Amygdala (tissue), 56 donors: ENCODE results near the gene ADGRG3.
"Not testable (repeated sequence)": the region's sequence is repeated elsewhere in the genome, so short reads cannot be mapped to it uniquely, and the experiment has no call there.

Experiments
- DNase-seq, 56 donors: peaks; one replicate each; lab custom pipeline; 2025; lab: John Stamatoyannopoulos, UW

ADGRG3 gene

DNA sequence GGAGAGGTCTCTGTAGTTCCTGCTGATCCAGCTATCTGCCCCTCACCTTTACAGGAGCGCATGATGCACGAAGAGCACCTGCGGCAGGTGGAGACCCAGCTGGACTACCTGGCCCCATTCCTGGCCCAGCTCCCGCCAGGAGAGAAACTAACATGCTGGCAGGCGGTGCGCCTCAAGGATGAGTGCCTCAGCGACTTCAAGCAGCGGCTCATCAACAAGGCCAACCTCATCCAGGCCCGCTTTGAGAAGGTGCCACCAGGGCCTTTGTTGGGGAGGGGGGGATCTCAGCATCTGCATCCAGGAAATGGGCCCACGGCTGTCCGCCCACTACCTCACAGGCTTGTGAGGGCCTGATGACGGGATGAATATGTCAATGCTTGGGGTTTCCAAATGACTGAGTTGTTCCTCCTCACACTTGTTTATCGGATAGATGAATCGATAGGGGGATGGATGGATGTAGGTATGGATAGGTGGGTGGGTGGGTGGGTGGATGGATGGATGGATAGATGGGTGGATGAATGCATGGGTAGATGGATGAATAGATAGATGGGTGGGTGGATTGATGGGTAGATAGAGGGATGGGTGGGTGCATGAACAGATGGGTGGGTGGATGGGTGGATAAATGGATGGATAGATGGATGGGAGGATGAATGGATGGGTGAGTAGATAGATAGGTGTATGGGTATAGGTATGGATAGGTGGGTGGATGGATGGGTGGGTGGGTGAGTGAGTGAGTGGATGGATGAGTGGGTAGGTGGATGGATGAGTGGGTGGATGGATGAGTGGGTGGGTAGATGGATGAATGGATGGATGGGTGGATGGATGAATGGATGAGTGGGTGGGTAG lies 60.5 kb downstream of the ADGRG3 start:
- DNase-seq = no peak

DNA sequence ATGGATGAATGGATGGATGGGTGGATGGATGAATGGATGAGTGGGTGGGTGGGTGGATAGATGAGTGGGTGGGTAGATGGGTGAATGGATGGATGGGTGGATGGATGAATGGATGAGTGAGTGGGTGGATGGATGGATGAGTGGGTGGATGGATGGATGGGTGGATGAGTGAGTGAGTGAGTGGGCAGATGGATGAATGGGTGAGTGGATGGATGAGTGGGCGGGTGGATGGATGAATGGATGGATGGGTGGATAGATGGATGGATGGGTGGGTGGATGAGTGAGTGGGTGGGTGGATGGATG lies 61.0 kb downstream of the ADGRG3 start:
- DNase-seq = no peak

DNA sequence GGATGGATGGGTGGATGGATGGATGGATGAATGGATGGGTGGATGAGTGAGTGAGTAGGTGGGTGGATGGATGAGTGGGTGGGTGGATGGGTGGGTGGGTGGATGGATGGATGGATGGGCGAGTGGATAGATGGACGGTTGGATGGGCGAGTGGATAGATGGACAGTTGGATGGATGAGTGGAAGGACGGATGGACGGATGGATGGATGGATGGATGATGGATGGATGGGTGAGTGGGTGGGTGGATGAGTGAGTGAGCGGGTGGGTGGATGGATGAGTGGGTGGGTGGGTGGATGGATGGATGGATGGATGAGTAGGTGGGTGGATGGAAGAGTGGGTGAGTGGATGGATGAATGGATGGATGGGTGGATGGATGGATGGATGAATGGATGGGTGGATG lies 61.7 kb downstream of the ADGRG3 start:
- DNase-seq = not testable (repeated sequence)

DNA sequence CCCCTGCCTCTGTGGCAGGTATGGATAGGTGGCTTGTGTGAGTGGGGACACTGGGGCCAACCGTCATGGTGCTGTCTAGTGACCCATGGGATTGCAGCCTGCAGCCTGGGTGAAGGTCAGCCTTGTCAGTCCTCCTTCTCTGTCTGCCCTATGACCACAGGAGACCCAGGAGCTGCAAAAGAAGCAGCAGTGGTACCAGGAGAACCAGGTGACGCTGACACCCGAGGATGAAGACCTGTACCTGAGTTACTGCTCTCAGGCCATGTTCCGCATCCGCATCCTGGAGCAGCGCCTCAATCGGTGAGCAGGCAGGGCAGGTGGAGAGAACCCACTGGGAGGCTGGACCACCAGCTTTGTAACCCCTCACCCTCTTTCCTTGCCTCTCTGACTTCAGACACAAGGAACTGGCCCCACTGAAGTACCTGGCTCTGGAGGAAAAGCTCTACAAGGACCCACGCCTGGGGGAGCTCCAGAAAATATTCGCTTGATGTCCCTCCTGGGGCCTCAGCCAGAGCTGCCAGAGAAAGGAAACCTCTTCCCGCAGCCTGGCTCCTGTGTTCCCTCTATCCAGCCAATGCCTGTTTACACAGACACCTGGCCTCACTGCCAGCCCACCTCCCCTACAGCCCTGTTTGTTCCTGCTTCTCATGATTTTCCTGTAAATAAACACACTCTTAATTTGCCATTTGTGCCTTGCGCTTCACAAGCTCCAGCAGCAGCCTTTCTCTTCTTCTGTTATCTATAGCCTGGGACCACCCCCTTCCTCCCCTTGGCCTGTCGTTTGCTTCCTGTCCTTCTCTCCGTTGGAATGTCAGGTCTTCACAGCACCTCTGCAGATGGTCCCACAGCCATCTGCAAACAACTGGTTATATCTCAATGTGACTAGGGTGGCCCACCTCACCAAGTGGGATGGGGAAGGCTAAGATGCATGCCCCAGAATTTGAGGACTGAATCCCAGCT lies 62.9 kb downstream of the ADGRG3 start:
- no peak for DNase-seq

DNA sequence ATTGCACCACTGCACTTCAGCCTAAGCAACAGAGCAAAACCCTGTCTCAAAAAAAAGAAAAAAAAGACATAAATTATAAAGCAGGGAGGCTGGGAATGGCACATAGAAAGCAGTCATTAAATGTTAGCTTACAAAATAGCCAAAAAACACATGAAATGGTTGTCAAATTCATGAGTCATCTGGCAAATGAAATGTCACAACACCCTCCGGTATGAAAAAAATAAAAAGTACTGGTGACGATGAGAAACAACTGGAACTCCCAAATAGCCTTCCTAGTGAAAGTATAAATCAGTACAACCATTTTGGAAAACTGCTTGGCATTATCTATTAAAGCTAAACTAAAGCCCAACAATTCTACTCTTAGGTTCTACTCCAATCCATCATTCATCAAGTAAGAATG lies 63.9 kb downstream of the ADGRG3 start:
- no peak for DNase-seq

DNA sequence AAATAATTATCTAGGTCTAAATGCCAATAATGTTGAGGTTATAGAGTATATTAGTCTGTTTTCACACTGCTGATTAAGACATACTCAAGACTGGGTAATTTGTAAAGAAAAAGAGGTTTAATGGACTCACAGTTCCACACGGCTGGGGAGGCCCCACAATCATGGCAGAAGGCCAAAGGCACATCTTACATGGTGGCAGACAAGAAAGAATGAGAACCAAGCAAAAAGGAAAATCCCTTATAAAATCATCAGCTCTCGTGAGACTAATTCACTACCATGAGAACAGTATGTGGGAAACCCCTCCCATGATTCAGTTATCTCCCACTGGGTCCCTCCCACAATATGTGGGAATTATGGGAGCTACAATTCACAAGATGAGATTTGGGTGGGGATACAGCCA lies 64.6 kb downstream of the ADGRG3 start:
- no peak for DNase-seq

DNA sequence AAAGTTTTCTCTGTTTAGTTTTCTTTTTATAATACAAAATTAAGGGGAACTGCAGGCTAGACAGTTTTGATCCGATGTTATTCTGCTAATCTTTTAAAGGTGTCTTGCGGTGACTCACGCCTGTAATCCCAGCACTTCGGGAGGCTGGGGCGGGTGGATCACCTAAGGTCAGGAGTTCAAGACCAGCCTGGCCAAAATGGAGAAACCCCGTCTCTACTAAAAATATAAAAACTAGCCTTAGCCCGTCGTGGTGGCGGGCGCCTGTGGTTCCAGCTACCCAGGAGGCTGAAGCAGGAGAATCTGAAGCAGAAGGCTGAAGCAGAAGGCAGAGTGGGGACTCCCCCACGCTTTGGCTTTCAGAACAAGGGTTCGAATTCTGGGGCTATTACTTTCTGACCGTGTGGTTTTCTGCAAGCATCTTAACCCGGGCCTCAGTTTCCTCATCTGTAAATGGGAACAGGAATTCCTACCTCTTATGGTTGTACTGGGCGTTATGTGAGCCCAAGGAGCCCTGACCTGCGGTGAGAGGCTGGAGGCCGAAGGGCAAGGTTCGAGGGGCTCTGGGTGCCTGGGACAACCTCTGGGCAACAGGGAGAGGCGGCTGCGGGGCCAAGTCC lies 66.3 kb downstream of the ADGRG3 start:
- no peak for DNase-seq

DNA sequence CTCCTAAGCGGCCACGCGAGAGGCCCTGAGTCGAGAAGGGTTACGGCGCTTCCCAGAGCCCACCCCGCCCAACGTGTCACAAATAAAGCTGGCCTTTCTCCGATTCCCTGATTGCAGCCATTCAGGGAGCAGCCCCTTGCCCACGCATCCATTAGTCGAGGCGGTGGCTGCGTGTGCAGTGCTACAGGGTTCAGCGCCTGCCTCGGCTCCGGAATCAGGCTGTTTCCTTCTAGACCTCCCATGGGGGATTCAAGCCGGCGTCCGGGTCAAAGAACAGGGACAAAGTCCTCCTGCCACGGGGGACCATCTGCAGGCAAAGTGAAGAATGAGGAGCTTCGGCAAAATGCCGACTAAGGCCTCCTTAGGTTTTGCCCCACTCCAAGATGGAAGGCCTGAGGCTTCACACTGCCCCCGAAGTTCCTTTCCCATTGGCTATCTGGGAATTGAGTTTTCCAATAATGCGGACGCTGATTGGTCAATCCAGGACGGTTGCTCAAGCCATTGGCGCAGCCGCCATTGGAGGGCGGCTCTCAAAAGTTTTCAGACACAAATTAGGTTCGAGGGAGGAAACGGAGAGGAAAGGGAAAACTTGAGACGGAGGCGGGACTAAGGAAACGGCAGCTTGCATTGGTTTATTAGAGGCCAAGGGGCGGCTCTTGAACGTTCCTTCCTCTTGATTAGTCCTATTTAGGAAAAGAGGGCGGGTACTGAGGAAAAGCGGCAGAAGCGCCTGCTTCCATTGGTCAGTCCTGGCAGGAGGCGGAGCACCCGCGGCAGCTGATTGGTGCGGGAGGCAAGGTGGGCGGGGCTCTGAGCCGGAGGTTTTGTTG lies 67.0 kb downstream of the ADGRG3 start:
- peak; percentile 92 to 100 (median 99) for DNase-seq

DNA sequence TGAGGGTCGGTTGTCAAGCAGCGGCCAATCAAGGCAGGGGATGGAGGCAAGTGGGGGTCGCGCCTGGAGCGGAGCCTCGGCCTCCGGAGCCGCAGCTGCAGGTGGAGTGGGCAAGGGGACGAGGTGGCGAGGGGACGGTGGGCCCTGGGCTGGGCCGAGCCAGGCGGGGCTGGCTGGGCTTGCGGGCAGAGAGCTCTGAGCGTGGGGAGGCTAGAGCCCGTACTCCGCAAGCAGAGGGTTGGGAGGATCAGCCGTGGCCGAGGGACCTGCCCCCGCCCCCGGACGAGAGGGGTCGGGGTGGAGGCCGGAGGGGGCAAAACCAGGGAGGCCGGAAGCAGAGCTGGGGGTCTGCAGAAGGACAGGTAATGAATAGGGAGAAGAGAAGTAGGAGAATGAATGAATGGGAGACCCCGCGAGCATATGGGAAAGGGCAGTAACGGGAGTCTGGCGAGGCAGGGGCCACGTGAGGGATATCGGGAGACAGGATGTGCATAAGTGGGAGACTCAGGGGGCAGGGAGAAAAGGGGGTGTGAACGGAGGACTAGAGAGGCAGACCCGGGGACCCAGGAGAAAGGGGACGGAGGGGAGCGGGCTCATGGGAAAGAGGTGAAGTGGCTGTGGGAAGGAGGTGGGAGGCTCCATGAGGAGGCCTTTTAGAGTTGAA lies 67.8 kb downstream of the ADGRG3 start, which contains the start of gene KATNB1:
Gene KATNB1 (plus strand): TSS at position 16 of the 664 bp plus-strand sequence. CDS start 1,474 bp downstream, outside the sequence.
- DNase-seq = no peak

DNA sequence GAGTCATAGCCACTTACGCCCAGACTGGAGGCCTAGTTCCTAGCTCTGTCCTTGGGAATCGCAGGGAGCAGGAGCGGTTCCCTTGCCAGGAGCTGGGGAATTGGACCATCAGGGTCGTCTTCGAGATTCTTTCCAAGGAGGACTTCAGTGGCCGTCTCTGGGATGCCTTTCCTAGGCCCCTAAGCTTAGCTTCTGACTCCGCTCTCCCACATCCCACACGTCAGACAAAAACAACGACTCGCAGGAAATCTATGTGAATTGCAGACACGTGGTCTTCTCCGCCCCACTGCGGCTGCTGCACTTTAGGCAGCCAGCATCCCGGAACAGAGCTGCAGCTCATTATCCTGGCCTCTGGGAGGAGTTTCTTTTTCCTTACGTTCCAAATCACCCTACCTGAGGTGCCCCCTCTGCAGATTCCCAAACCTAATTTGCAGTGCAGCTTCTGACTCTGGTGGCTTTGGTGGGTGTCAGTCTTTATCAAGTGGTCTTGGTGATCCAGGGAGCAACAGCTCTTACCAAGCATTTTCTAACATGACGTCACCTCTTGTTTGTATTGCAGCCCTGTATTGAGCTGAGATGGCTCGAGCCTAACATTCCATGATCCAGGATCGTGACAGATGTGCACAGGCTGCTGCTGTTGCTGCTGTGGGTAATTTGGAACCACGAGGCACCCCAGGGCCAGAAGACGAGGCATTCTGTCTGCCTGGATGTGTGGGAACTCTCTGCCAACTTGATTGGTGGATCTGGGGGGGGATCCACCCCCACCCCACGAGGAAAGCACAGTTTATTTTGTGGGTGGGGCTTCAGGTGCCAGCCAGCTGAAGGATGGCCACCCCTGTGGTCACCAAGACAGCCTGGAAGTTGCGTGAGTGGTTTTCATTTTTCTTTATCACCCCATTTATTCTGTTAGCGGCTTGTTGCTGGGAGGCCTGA lies 68.6 kb downstream of the ADGRG3 start:
- DNase-seq = peak in 31 of 56 donors; percentile 10 to 63 (median 31)

DNA sequence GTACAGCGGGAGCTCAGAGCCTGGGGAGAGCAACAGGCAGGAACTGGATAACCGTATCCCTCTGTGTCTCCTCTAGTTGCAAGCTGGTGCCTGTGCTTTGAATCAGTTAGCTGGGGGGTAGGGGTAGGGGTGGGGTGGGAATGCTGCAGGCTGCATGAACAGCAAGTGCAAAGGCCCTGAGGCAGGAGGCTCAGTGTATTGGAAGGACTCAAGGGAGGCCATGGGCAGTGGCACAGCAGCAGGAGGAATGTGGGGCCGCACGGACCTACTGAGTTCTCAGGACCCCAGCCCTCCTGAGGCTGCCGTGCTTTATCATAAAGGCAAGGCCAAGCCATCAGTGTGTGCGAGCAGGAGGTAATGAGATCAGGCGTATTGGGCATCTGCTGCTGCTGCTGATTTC lies 70.7 kb downstream of the ADGRG3 start:
- no peak for DNase-seq
